Measurements from ENCODE around the gene FBXW11. TPM values are rescaled to one million over a fixed set of nuclear protein-coding genes. Genes with fewer than 3 reads are reported as not detected.
A peak's percentile ranks its signal among the peaks of the same experiment; 100 is the strongest.

The FBXW11 gene
- total RNA-seq, 1 experiment from 2014 or later, result 50.6 TPM

DNA sequence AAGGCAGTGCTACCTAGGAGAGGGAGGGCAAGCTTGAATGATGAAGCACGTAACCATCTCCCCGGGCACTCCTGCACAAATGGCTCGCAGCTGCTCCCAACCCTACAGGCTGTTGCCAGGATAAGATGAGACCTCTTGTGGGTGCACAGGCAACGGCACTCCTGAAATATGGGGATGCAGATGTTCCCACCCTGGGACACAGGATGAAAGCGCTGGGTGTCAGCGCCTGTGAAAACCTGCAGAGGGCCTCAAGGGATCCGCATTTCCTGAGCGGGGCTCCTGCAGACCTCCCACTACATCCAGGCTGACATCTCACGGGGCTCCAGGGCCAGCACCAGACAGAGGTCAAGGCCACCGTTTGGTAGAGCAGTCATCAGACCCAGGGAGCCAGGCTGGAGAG lies 160.1 kb downstream of the FBXW11 start:
- no peak for DNase-seq (ENCODE audit: low read depth, low spot score)
- in situ Hi-C loops (cut with HindIII; ENCODE audit: low pct_unique_long_range_greater_than_20kb, low sequenced_read_pairs), result no loop called here

DNA sequence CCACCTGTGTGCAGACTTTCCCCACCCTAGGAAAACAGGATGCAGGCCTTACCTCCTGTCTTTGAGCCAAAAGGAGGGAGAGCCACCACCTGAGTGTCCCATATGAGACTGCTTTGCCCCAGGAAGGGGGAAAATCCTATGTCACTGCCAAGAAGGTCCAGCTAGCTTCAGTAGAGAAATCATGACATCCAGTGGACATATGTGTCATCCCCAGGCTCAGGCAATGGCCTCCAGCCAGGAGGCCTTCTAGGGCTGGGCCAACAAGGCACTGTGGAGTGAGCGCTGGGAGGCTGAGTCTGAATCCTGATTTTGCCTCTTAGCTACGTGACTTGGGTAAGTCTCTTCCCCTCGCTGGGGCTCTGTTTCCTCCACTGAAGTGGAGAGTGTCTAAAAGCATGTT lies 160.6 kb downstream of the FBXW11 start:
- no peak for DNase-seq (ENCODE audit: low read depth, low spot score)
- in situ Hi-C loops (cut with HindIII; ENCODE audit: low pct_unique_long_range_greater_than_20kb, low sequenced_read_pairs), result no loop called here

DNA sequence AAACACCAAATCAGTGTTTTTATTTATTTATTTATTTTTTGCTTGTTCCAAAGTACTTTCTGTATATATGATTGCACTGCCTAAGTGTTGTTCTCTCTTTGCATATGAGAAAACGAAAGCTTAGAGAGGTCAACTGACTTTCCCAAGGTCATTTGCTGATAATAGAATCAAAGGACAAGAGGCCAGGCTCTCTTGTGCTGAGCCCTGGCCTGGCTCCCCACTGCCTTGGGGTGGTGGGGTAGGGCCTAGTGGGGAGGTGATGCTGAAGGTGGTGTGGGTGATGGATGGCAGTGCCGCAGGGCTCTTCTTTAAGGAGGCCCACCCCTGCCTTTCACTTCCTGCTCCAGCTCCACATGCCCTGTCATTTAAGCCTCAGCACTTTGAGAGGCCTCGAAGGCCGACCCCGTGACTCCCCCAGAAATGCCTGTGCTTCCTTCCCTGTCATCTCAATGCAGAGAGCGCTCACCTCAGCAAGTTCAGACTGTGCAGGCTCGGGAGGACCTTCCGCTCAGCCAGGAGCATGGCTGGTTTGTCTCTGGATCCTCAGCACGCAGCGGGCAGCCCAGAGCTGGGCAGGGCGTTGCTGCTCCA lies 161.3 kb downstream of the FBXW11 start:
- in situ Hi-C loops (cut with HindIII; ENCODE audit: low pct_unique_long_range_greater_than_20kb, low sequenced_read_pairs), result no loop called here
- no peak for DNase-seq (ENCODE audit: low read depth, low spot score)

DNA sequence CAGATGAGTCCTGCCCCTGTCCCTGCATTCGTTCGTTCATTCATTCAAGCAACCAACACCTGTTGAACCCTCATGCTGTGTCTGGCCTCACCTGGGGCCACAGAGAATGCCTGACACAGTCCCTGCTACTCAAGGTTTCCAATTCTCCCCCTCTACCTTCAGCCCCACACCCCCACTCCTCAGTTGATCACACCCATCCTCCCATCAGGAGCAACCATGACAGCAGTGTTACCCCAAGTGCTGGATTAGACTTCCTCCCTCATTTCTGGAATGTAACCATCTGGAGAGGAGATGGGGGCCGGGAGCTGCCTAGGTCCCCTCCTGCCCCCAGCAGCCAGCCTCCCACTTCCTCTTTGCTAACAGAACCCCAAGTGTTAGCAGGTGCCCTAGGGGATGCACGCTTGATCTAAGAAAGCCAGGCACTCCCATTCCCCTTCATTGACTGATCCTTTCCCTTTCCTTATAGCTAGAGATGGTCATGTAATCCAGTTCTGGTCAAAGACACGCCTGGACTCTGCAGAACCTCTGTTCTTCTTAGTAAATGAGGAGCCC lies 163.6 kb downstream of the FBXW11 start:
- no peak for DNase-seq (ENCODE audit: low read depth, low spot score)
- in situ Hi-C loops (cut with HindIII; ENCODE audit: low pct_unique_long_range_greater_than_20kb, low sequenced_read_pairs), result no loop called here

DNA sequence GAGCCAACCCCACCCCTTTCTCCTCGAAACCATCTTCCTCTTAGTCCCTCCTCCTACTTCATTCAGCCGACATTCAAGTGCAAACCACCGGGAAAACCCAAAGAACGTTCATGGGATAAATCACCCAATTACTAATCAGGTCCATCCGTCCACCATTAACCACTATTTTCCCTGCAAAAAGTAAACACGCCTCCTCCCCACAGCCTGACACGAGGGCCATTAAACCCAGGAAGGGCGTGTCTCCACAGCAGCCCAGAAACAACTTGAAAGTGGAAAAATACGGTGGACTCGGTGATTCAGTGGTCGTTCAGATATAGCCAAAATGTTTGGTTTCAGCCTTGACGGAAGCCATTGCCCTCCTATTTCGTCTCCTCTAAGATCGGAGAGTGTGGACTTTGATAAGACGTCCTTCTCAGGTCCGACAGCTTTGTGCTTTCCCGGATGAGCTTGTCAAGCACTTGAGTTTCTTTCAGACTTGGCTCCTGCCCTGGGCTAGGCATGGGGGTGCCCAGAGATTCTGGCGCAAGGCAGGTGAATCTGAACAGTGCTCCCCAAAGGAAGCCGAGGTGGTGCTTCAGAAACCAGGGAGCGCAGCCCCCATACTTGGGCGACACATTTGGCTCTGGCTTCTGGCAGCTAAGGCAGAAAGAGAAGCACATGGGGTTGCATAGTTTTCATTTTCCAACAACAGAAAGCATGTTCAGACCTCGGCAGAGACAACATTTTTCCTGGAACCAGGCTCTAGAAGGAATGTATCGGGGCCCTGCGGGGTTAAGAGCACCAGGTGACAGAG lies 164.3 kb downstream of the FBXW11 start:
- in situ Hi-C loops (cut with HindIII; ENCODE audit: low pct_unique_long_range_greater_than_20kb, low sequenced_read_pairs), result no loop called here
- no peak for DNase-seq (ENCODE audit: low read depth, low spot score)

DNA sequence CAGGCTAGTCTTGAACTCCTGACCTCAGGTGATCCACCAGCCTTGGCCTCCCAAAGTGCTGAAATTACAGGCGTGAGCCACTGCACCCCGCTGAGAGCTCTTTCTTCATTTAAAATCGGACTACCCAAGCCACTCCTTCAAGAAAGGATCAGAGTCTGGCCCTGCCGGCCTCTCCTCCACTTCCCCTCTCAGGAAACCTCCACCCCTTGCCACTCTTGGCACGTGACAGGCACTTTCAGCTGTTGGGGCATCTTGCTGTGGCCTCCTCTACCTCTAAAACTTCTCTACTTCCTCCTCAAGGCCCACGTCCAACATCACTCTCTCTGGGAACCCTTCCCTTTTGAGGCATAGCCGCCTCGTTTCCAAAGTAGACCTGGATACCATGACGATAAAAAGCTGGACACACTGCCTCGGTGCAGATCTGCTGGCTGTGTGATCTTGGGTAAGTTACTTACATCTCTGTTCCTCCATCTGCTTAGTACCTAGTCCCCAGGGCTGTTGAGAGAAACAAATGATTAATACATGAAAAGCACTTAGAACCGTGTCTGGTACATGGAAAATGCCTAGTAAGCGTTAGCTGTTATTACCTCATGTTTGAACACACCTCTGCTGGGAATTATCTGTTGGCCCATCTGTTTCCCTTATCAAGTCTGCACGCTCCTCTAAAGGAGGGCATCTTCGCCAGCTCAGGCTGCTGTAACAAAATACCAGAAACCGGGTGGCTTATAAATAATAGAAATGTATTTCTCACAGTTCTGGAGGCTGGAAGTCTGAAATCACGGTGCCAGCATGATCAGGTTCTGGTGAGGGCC lies 165.5 kb downstream of the FBXW11 start:
- in situ Hi-C loops (cut with HindIII; ENCODE audit: low pct_unique_long_range_greater_than_20kb, low sequenced_read_pairs), result no loop called here
- no peak for DNase-seq (ENCODE audit: low read depth, low spot score)

DNA sequence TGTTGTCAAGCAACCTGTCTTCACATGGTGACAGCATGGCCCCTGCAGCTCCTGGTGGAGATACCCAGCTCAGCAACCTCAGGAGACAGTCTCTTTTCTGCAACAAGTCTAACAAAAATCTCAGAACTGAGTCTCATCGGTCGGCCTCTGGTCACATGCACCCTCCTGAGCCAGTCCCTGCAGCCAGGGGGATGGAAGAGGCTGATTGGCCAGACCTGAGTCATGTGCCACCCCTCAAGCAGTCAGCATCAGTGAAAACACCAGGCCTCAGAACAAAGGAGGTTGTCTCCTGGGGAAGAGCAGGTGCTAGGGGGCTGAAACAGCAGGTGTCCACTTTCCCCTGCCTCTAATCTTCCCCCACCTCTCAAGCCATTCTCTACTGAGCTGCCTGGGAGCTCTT lies 166.4 kb downstream of the FBXW11 start:
- in situ Hi-C loops (cut with HindIII; ENCODE audit: low pct_unique_long_range_greater_than_20kb, low sequenced_read_pairs), result no loop called here
- peak; percentile 28 for DNase-seq (ENCODE audit: low read depth, low spot score)

DNA sequence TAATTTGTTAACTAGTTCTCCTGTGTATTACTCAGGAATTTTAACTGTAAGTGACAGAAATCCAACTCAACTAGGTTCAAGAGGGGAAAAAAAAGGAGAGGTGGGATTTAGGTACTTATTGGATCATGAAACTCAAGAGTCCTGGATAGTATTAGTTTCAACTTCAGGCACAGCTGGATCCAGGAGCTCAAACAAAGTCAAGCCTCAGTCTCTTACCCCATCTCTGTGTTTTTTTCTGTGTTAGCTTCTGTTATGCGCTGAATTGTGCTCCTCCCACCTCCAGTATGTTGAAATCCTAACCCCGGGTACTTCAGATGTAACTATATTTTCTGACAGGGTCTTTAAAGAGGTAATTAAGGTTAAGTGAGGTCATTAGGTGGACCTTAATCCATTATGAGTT lies 167.3 kb downstream of the FBXW11 start:
- no peak for DNase-seq (ENCODE audit: low read depth, low spot score)
- in situ Hi-C loops (cut with HindIII; ENCODE audit: low pct_unique_long_range_greater_than_20kb, low sequenced_read_pairs), result no loop called here

DNA sequence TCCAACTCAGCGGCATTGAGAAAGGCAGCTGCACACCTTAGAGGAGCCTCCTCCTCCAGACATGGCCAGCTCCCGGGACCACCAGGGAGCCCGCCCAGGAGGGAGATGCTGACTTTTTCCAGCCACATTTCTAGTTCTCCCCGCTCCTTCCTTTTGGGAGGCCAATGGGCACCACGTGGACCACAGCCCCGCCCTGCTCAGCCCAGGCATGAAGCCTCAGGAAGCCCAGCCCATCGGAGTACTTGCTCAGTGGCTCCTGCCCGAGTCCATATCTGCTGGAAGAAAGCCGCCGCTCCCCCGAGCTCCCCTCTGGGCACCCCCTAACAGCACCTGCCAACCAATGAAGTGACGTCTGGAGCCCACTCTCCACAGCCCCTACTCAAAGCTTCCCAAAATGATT lies 168.4 kb downstream of the FBXW11 start:
- in situ Hi-C loops (cut with HindIII; ENCODE audit: low pct_unique_long_range_greater_than_20kb, low sequenced_read_pairs), result no loop called here
- peak; percentile 5 for DNase-seq (ENCODE audit: low read depth, low spot score)

DNA sequence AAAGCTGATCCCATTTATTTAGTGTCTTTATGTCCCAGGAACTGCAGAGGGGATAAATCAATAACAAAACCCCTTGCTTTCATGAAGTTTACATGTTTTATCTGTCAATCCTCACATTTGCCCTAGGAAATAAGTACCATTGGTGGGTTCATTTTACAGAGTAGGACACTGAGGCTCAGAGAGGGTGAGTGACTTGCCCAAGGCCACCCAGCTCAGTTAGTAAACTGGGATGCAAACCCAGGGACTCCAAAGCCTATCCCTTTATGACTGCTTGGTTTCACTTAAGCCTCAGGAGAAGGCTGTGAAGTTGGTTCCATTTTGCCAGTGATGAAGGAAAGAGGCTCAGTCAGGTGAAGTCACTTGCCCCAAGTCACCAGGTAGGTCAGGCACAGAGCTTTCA lies 168.9 kb downstream of the FBXW11 start:
- no peak for DNase-seq (ENCODE audit: low read depth, low spot score)
- in situ Hi-C loops (cut with HindIII; ENCODE audit: low pct_unique_long_range_greater_than_20kb, low sequenced_read_pairs), result no loop called here

DNA sequence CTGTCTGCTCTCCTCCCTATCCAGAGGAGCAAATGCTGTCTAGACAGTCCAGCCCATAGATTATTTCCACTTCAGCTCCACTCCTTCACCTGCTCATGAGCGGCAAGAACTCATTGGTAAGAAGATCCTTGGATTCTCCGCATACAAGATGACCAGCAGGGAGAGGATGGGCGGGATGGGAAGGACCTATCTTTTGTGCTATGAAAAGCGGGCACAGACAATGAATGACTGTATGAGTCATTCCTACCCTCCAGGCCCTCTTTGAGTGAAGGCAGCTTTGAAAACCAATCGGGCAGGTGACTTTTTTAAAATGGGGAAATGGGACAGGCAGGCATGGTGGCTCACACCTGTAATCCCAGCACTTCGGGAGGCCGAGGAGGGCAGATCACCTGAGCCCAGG lies 171.4 kb downstream of the FBXW11 start:
- in situ Hi-C loops (cut with HindIII; ENCODE audit: low pct_unique_long_range_greater_than_20kb, low sequenced_read_pairs), result no loop called here
- DNase-seq (ENCODE audit: low read depth, low spot score), result no peak

DNA sequence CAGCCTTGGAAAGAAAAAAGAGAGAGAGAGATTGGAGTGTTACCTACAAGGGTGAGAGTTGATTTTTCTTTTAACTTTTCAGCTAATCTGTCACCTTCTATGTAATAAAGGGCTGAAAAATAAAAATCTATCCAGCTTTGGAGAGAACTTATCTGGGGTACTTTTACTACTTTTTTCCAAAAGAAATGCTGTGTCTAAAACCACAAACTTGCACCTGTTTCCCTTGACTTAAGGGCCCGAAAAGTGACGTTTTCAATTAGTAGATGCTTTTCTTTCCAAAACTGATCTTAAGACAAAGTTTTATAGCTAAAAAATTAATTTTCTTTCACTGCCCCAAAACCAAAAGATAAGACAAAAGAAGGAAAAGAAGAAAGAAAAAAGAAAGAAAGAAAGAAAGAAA lies 172.0 kb downstream of the FBXW11 start:
- in situ Hi-C loops (cut with HindIII; ENCODE audit: low pct_unique_long_range_greater_than_20kb, low sequenced_read_pairs), result no loop called here
- DNase-seq (ENCODE audit: low read depth, low spot score), result no peak

DNA sequence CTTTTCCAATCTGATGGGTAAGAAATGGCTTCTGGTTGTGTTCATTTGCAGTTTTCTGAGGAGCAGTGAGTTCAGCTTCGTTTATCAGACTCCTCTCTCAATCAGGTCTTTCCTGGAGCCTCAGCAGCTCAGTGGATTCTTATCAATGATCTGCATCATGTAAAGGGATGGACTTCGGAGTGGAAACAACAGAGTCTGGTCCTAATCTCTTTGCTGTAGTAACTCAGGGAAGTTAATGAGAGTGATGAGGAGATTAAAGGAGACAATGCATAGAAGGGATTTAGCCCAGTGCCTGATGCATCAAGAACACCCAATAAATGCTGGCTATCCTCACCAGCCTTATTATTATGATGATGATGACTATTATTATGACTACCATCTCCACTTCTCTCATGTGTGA lies 173.7 kb downstream of the FBXW11 start:
- in situ Hi-C loops (cut with HindIII; ENCODE audit: low pct_unique_long_range_greater_than_20kb, low sequenced_read_pairs), result no loop called here
- no peak for DNase-seq (ENCODE audit: low read depth, low spot score)

DNA sequence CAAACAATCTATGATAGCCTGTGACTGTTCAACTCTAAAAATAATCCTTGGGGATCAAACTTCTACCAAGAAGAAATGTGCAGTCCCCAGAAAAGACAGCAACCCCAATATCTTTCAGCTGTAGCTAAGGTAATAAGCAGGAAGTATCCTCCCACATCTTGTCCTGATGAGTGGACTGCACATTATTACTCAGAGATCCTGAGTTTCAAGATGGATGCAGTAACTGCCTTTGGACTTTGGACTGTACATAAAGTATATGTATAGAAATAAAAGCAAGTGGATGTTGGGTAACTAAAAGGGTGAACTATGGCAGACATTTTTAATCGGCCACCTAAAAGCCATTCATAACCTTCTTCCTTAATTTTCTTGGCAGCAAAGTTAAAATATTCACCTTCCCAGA lies 175.8 kb downstream of the FBXW11 start:
- no peak for DNase-seq (ENCODE audit: low read depth, low spot score)

DNA sequence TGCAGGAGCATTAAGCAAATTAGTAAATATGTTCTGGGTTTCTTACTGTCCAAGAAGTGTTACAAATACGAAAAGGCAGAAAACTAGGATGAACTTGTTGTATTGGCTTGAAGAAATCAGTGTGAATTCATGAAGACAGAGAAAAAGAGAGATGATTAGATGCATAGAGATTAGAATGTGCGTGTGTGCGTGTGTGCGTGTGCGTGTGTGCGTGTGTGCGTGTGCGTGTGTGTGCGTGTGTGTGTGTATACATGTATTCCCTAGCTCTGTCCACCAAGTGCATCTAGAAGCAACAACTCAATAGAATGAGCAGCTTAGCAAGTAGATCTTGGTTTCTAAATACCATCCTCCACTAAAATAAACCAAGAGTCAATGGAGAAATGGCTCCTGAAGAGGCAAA lies 179.3 kb downstream of the FBXW11 start:
- DNase-seq (ENCODE audit: low read depth, low spot score), result no peak
- in situ Hi-C loops (cut with HindIII; ENCODE audit: low pct_unique_long_range_greater_than_20kb, low sequenced_read_pairs), result no loop called here

More for the DNA sequence above, 175.8 kb downstream of the FBXW11 start:
- in situ Hi-C loops (cut with HindIII; ENCODE audit: low pct_unique_long_range_greater_than_20kb, low sequenced_read_pairs), result no loop called here

DNA sequence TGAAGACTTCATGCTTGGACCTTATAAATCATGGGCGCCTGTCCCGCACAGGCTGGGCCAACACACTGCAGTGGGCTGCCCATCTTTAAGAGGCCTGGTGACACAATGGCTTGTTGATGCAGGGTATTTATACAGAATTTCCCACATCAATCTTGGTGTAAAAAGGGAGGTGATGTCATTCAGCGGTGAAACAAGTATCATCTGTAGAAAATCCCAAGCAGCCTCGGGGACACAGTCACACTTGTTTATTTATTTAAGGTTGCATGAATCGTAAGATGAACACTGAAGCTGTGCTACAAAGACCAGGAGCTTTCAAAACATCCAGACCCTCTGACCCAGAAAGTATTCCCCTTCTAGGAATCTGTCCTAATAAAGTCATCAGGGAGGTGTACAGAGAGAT lies 180.3 kb downstream of the FBXW11 start:
- in situ Hi-C loops (cut with HindIII; ENCODE audit: low pct_unique_long_range_greater_than_20kb, low sequenced_read_pairs), result no loop called here
- no peak for DNase-seq (ENCODE audit: low read depth, low spot score)

DNA sequence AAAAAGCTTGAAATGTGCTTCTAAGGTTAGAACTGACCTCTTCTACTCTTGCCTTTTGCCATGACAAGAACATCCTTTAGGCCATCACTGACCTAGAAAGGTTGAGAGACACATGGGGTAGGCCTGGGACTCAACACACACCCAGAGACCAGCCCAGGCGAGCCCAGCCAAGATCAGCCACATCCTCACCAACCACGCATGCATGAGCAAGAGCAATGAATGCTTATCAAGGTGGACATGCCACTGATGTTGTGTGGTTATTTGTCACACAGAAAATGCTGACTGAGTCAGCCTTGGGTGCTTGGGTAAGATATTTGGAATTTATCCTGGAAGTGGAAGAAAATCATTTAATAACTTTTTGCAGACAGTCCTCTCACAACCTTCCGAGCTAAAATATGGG lies 181.4 kb downstream of the FBXW11 start:
- in situ Hi-C loops (cut with HindIII; ENCODE audit: low pct_unique_long_range_greater_than_20kb, low sequenced_read_pairs), result no loop called here
- DNase-seq (ENCODE audit: low read depth, low spot score), result no peak

DNA sequence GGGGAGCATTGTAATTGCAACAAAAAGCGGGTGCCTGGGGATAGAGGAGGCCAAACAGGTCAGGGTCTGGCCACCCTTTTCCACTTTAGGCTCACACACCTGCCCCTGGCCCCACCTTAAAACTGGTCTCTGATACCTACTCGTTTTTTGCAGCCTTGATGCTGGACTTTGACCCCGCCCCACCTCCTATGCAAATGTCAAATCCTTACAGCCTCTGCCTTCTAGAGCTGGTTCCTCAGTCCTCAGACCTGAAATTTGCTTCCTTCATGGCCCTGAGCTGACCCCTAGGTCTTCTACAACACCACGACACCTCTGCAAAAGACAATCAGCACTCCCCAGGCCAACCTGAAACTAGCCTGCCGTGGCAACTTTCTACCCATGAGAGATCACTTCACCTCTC lies 183.2 kb downstream of the FBXW11 start:
- in situ Hi-C loops (cut with HindIII; ENCODE audit: low pct_unique_long_range_greater_than_20kb, low sequenced_read_pairs), result no loop called here

More for the DNA sequence above, 183.2 kb downstream of the FBXW11 start:
- no peak for DNase-seq (ENCODE audit: low read depth, low spot score)
